Stimulated activated CD4-positive, alpha-beta T cell treated with anti-CD3 and anti-CD28 coated beads, Interleukin-4, amount 100 ng/mL, for 48 hours (primary cell): ENCODE results near the gene C2CD4A.
"Not testable (repeated sequence)": the region's sequence is repeated elsewhere in the genome, so short reads cannot be mapped to it uniquely, and the experiment has no call there.

Experiments
- DNase-seq, 2 donors: peaks; one replicate each; pipeline ENCODE4 v3.0.0-alpha.2; 2020; ENCODE audit warnings: low read depth in 2 of 2

The C2CD4A gene

DNA sequence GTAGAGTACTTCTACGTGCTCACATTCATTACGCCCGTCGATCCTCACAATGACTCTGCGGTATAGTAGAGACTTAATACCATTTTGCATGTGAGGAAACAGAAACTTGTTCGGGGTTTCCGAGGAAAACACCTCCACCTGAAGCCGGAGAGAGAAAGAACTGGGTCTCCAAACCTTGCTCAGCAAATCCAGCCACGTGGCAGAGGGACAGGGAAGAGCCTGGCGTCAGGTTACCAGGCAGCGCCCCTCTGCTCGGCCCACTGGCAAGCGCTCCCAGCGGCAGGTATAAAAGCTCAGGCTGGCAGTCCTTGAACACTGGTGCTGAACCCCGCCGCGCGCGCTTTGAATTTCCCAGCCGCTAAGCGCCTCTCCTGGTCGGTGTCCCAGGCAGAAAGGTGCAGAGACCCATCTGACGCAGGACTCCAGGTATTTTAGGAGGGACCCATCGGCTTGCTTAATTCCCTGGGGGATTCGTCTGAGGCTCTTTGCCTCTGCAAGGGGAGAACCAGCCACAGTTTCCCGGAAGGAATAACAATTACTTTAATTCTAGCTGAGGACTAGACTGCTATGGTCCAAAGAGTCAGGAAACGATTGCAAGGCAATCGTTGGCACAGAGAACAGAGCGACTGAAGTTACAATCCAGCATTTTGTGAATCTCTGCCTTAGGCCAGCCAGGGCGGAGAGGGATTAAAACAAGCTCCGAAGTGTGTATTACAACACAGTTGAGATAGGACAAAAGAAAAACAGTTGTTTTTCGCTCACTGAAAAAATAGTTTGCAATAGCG lies at the start of gene C2CD4A:
TSS of gene C2CD4A (plus strand) at position 315 of the 785 bp plus-strand sequence. CDS start 637 bp downstream, outside the sequence.
- DNase-seq = peak; percentile 45 to 50

GRCh38 chr15:62020576-62021160 lies 46.1 kb upstream of the C2CD4A start:
- DNase-seq = no peak

- no peak for DNase-seq
Observed at GRCh38 chr15:62021991-62022600, 44.7 kb upstream of the C2CD4A start.

GRCh38 chr15:62026487-62027262 lies 40.1 kb upstream of the C2CD4A start:
- DNase-seq = no peak

- DNase-seq = no peak
Observed at GRCh38 chr15:62027263-62027565, 39.6 kb upstream of the C2CD4A start.

DNA sequence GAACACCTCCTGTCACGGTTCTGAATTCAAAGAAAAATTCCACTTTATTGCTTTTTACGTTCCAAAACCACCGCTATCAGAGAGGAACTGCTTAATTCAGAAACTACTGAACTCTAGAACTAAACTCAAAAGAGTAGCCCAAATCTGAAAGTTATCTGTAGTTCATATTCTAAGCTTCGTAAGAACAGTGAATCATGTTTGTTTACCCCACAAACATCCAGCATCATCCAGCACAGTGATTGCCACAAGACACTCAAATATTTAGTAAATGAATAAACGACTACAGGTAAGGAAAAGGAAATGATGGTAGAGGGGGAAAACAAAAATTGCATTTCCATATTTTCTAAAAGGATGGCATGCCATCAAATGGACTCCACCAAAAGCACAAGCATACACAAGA lies 38.9 kb upstream of the C2CD4A start:
- DNase-seq = no peak

DNA sequence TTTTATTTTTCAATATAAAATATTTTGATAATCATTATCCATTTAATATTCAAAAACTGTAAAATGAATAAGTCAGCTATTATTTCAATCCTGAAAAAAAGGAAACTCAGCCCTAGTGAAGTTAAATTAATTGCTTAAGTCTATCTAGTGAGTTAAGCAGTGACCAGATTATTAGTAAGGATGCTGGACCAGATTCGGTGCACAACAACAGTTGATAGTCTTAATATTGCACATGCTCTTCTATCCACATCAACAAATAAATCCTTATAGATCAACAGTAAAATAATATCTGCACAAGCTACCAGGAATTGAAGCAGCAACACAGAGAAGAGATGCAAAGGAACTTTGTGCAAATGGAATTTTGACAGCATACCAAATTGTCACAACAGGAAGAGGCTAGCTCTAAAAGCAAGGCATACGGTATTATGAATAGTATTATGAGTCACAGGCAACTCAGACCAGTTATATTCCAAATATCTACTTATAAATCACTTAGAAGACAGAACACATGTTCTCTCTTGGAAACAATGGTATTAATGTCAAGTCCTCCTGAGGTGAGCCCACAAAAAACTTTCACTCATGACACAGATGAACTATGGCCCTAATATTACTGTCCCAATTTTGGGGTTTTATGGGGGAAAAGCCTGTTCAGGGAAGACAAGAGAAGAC lies 31.4 kb upstream of the C2CD4A start:
- no peak for DNase-seq

DNA sequence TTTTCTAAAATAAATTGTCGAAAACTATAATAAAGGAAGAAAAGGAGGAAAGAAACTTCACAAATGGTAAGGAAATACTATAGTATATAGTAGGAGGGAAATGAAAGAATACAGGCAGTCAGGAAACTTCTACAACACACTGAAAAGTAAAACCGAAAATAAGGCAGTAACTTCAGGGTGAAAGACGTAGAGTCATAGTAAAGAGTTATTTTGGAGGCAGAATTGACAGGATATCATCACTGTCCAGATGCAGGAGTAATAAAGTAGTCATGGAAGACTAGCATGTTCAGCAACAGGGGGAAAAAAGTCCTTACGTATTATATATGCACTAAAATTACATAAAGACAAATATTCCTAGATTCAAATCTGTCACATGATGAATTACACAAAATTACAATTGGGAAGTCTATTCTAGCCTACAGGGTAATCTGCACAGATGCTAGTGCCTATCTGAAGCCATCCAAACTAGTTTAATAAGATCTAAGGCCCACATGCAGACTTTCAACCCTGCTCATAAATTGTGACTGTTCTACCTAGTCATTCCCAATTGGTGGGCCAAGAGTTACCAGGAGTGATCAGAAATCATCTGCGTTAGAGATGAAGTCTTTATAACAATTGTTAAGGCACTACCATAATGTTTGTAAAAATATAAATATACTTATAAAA lies 20.6 kb upstream of the C2CD4A start:
- DNase-seq = no peak

- no peak for DNase-seq
Observed at GRCh38 chr15:62047282-62047827, 19.4 kb upstream of the C2CD4A start.

- DNase-seq = not testable (repeated sequence)
Observed at GRCh38 chr15:62048254-62048653, 18.5 kb upstream of the C2CD4A start.

- no peak for DNase-seq
Observed at GRCh38 chr15:62050115-62050514, 16.7 kb upstream of the C2CD4A start.

DNA sequence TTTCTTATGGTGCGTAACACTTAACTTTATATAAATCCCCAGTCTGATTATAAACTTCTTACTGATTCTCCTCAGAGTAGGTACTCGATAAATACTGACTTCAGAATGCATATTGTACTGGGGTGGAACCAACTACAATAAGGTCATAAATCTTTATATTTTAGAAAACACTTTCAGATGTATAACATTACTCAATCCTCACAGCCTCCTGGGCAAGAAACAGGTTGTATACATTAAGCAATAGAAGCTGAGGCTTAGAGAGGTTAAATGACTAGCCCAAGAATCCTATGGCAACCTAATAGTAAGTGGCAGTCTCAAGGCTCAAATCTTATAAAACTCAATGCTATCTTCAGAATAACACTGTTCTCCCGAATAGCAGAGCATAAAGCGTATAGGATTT lies 15.6 kb upstream of the C2CD4A start:
- DNase-seq = no peak

- no peak for DNase-seq
Observed at GRCh38 chr15:62052713-62053112, 14.1 kb upstream of the C2CD4A start.

DNA sequence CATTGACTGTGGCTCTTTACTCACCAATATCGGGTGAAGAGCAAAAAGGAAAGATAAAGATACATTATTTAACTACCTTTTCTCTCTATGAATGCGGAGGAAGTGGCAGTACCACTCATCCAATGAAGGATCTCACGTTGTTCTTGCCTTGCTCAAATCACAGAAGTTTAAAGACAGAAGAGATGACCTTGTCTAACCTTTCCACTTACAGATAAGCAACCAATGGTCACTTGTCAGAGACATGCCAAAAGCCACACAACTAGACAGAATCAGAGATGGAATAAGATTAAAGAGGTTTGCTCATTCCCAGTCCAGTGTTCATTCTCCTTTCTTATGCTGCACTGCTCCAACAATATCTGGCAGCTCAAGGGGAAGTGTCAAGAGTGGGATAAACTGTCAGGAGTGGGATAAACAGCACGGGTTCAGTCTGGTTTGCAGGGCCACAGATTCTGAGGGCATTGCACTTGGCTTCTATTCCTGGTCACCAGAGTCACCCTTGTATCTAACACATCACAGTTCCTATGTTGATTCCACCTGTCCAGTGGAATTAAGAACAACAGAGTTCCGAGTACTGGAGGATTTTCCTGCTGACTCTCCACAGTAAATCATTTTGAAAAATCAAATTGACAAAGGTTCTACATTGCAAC lies 13.2 kb upstream of the C2CD4A start:
- DNase-seq = no peak

- no peak for DNase-seq
Observed at GRCh38 chr15:62054979-62055378, 11.8 kb upstream of the C2CD4A start.

DNA sequence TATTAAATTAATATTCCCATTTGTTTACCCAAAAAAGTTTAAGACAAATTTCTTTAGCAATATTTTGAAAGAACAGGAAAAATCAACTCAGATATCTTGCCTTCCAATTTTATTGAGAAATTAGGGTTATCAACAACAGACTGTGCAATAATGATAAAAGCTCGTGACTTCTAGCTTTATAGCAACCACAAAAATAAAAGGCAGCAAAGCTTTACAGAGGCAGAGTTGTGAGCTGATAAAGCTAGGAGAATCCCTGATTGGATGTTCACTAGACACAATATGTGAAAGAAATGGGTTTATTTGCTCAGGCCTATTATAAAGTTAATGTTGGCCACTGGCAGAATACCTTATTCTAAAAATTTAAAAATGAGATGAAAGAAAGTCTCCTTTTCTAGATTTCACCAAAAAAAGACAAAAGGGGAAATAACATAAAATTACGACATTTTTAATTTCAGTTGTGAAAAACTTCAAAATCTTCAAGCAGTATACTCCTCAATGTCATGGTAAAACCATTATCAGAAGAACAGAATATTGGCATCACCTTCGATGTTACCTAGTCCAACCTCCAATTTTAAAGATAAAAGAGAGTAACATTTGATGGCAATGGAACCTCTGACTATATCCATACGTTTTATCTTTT lies 9.3 kb upstream of the C2CD4A start:
- DNase-seq = no peak

DNA sequence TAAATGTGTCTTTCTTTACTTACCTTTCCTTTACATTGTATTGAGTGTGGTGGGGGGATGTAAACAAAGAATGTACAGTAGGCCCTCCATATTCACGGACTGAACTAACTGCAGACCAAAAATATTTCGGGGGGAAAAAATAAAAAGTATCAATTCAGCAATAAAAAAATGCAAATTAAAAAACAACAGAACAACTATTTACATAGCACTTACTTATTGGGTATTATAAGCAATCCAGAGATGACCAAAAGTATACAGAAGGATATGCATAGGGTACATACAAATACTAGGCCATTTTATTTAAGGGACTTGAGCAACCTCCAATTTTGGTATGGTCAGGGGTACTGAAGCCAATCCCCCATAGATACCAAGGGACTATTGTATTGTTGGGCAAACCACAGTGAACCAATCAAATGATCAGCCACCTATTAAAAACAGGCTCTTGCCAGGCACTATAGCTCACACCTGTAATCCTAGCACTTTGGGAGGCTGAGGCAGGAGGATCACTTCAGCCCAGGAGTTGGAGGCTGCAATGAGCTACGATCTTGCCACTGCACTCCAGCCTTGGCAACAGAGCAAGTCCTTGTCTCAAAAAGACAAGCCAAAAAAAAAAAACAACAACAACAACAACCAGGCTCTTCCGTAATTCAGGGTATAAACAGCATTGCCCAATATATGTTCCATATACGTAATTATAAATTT lies 8.3 kb upstream of the C2CD4A start:
- no peak for DNase-seq

GRCh38 chr15:62059108-62059815 lies 7.5 kb upstream of the C2CD4A start:
- no peak for DNase-seq

- peak; percentile 43 to 58 for DNase-seq
Observed at GRCh38 chr15:62059816-62060112, 7.0 kb upstream of the C2CD4A start.
